HUES48 (cell line): ENCODE results near the gene CALML4.
"Not testable (repeated sequence)": the region's sequence is repeated elsewhere in the genome, so short reads cannot be mapped to it uniquely, and the experiment has no call there.

Experiments
- H3K27ac ChIP-seq: one replicate; pipeline ENCODE4 v1.7.0; 2013; ENCODE audit warnings: low read depth, low read length, inconsistent platforms
- H3K27me3 ChIP-seq: 2 replicates; pipeline ENCODE4 v1.6.1; 2013; ENCODE audit warnings: mild to moderate bottlenecking, low read length; ENCODE audit not compliant: control insufficient read depth, insufficient read depth
- H3K36me3 ChIP-seq: 2 replicates; pipeline ENCODE4 v1.6.1; 2013; ENCODE audit warnings: low read length; ENCODE audit not compliant: control insufficient read depth, insufficient read depth
- H3K4me1 ChIP-seq: 2 replicates; pipeline ENCODE4 v1.6.1; 2013; ENCODE audit warnings: mild to moderate bottlenecking, low read length; ENCODE audit not compliant: control insufficient read depth, insufficient read depth
- H3K4me3 ChIP-seq: 2 replicates; pipeline ENCODE4 v1.5.1; 2013; ENCODE audit warnings: mild to moderate bottlenecking, low read depth, low read length
- H3K9ac ChIP-seq: 2 replicates; pipeline ENCODE4 v1.6.1; 2013; ENCODE audit warnings: mild to moderate bottlenecking, low read depth, low read length, moderate library complexity
- H3K9me3 ChIP-seq: 2 replicates; pipeline ENCODE4 v1.6.1; 2013; ENCODE audit warnings: low read length; ENCODE audit not compliant: control insufficient read depth, insufficient read depth

Gene CALML4

DNA sequence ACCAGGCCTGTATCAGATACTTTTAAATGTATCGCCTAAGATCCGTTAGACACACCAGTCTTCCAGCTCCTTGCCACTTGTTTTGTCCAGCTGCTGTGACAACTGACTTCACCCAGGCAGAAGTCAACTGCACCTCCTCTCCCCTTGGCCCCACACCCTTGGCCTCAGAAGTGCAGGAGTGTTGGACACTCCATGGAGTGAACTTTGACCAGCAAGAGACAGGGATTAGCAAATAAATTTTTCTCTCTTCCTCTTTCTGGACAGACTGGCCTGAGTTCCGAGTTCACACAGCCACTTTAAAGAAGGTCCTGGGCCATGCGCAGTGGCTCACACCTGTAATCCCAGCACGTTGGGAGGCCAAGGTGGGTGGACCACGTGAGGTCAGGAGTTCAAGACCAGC, 27.3 kb upstream of the CALML4 start:
- Histone ChIP-seq H3K4me1 (peaks cover 11% of the 10 kb centered on the region), H3K27me3 (peaks cover 10% of the 10 kb centered on the region), H3K9me3 (no peaks in the 10 kb centered on the region), H3K9ac (no peak overlapping the region), H3K36me3 (no peaks in the 10 kb centered on the region), H3K27ac (no peak overlapping the region), H3K4me3 (no peak overlapping the region)

DNA sequence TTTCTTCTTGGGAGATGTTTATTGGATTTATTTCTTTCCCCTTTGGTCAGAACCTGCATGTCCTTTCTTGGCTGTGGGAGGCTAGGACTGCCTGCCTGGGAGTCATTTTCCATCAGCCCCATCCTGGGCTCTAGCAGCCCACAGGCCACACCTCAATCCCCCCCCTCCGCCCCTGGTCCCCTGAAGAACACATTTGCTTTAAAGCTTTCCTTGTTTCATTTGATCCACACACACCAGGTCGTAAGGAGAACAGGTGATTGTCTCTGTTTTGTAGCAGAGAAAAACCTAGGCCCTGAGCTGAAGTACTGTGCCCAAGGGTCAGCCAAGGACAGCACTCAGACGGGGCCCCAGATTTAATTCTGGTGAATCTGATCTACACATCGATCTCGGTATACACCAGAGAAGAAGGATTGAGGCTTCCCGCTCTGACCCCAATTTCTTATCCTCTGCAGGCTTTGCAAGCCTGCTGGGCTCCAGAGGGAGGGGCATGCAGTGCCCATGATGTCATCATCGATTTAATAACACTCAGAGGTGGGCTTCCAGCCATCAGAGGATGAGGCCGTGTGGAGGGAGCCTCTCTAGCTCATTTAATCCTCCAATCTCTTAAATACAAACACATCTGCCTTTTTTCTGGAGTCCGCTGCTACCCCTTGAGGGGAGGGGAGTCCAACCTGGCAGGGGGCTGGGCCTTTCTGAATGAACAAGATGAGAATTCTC, 26.1 kb upstream of the CALML4 start:
- H3K9me3 ChIP-seq, result no peaks in the 10 kb centered on the region
- H3K4me3 ChIP-seq, result no peak overlapping the region
- H3K27me3 ChIP-seq, result peaks cover 10% of the 10 kb centered on the region
- no peak overlapping the region for H3K9ac ChIP-seq
- no peak overlapping the region for H3K27ac ChIP-seq
- peaks cover 11% of the 10 kb centered on the region for H3K4me1 ChIP-seq
- no peaks in the 10 kb centered on the region for H3K36me3 ChIP-seq

- no peak overlapping the region for H3K27ac ChIP-seq
- peaks cover 10% of the 10 kb centered on the region for H3K27me3 ChIP-seq
- H3K36me3 ChIP-seq, result no peaks in the 10 kb centered on the region
- H3K9ac ChIP-seq, result peak overlapping the region; percentile 39
- peaks cover 11% of the 10 kb centered on the region for H3K4me1 ChIP-seq
- H3K9me3 ChIP-seq, result no peaks in the 10 kb centered on the region
- H3K4me3 ChIP-seq, result peak overlapping the region; percentile 87
Measured at GRCh38 chr15:68230157-68231100, 25.3 kb upstream of the CALML4 start.

- Histone ChIP-seq H3K4me3 (peak within 1 kb of the TSS; percentile 87), H3K36me3 (no peaks in the 10 kb centered on the region), H3K4me1 (peaks cover 11% of the 10 kb centered on the region), H3K9me3 (no peaks in the 10 kb centered on the region), H3K9ac (peak within 1 kb of the TSS; percentile 96), H3K27me3 (peaks cover 10% of the 10 kb centered on the region), H3K27ac (peak within 1 kb of the TSS; percentile 94)
Measured at GRCh38 chr15:68229386-68230156, 24.4 kb upstream of the CALML4 start, which contains the start of gene CLN6. TSS of gene CLN6 (minus strand) at chr15:68229728. CDS start at chr15:68229584, 144 bp downstream.

DNA sequence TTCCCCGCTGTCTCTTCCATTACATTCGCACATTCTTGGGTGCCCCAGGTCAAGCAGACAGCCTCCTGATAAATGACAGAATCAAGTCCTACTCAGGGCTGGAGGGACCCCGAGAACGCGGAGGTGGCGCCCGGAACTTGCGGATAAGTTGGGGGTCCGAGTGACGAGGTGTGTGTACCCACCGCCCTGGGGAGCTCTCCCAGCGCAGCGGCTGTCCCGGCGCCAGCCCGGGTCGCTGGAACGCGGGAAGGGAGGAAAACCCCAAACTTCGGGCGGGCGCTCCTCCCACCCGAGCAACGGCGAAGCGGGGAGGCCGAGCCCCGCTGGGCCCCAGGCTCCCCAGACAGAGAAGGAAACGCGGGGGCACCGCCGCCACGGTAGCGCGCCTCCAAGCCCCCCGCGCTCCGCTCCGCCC, 23.8 kb upstream of the CALML4 start:
- peaks cover 11% of the 10 kb centered on the region for H3K4me1 ChIP-seq
- H3K36me3 ChIP-seq, result no peaks in the 10 kb centered on the region
- H3K9ac ChIP-seq, result peak overlapping the region; percentile 96
- peak overlapping the region; percentile 87 for H3K4me3 ChIP-seq
- peaks cover 10% of the 10 kb centered on the region for H3K27me3 ChIP-seq
- H3K9me3 ChIP-seq, result no peaks in the 10 kb centered on the region
- H3K27ac ChIP-seq, result peak overlapping the region; percentile 94

DNA sequence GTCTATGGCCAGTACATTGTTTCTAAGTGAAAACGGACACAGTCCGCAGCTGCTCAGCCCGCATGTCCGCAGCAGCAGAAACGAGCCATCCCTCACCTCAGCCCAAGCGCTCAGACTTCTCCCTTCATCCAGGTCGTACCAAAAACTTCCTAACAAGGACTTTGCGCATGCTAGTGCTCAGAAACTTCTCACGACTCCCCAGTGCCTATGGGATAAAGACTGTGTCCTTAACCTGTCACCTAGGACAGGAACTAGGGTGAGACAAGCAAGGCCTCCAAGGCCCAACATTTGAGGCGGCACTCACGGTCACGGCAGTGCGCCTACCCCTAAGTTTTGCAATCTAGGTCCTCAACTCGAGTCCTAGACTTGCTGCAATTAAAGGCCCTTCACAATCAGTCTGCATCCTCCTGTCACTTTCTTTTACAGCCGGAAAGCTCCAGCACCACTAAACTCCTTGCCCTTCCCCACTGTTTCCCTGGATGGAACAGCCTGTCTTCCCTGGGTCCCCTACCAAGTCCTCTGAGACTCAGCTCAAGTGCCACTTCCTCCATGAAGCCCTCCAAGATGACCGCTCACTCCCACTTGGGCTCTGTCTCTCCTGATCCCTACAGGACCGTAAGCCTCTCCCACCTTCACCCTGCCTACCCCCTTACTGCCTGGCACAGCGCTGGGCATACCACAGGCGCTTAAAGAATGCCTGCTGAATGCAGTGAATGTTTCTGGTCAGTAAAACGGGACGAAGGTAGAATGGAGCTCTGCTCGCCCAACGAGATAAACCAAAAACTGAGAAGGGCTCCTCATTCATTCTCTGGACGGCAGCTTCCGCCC, 23.2 kb upstream of the CALML4 start:
- H3K9ac ChIP-seq, result peak overlapping the region; percentile 96
- H3K4me3 ChIP-seq, result peak overlapping the region; percentile 87
- H3K27ac ChIP-seq, result peak overlapping the region; percentile 94
- no peaks in the 10 kb centered on the region; the same call in 1 of the 2 replicates for H3K36me3 ChIP-seq
- H3K27me3 ChIP-seq, result peaks cover 10% of the 10 kb centered on the region
- peaks cover 11% of the 10 kb centered on the region for H3K4me1 ChIP-seq
- peaks cover 2% of the 10 kb centered on the region; the same call in 1 of the 2 replicates for H3K9me3 ChIP-seq

GRCh38 chr15:68227643-68228142, 22.6 kb upstream of the CALML4 start:
- Histone ChIP-seq H3K27ac (no peak overlapping the region), H3K36me3 (no peaks in the 10 kb centered on the region; the same call in 1 of the 2 replicates), H3K9ac (no peak overlapping the region), H3K27me3 (peaks cover 10% of the 10 kb centered on the region), H3K4me3 (peak overlapping the region; percentile 87; the same call in 1 of the 2 replicates), H3K4me1 (peaks cover 11% of the 10 kb centered on the region), H3K9me3 (peaks cover 4% of the 10 kb centered on the region; the same call in 1 of the 2 replicates)

DNA sequence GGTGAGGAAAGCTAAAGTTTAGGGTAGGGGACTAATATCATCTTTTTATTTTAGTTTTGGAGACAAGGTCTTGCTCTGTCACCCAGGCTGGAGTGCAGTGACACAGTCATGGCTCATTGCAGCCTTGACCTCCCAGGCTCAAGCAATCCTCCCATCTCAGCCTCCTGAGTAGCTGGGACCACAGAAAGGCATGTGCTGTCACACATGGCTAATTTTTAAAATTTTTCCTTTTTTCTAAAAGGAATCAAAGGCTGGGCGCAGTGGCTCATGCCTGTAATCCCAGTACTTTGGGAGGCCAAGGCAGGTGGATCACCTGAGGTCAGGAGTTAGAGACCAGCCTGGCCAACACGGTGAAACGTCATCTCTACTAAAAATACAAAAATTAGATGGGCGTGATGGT, 20.3 kb upstream of the CALML4 start:
- H3K27ac ChIP-seq, H3K9ac ChIP-seq, H3K36me3 ChIP-seq, H3K9me3 ChIP-seq, H3K27me3 ChIP-seq, H3K4me3 ChIP-seq: not testable (repeated sequence)
- peaks cover 11% of the 10 kb centered on the region for H3K4me1 ChIP-seq

DNA sequence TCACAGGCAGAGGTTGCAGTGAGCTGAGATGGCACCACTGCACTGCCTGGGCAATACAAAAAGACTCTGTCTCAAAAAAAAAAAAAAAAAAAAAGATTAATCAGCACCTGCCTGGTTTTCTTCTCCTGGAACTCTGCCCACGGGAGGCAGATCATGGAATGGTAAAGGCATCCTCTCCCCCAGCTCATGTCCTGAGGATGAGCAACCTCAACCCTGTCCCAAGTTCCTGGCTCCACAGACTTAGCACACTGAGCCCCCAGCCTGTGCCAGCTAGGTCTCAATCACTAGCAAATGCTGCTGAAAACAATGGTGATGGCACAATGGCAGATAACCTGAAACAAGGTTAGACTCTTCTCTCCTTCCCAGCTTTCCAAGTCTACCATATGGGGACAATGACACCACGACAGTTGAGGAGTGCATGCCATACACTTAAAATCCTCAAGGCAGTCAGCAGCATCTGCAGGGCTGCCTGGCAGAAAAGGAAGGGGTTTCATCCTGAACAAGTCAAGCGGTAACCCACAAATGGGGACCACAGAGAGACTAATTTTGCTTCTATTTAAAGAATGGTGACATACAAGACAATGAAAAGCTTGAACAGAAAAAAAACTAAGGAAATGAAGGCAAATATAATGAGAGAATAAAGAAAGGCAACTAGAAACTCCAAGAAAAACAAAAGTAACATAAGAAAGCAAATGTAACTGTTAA, 19.6 kb upstream of the CALML4 start:
- peaks cover 4% of the 10 kb centered on the region; the same call in 1 of the 2 replicates for H3K9me3 ChIP-seq
- H3K9ac ChIP-seq, result no peak overlapping the region
- H3K4me3 ChIP-seq, result no peak overlapping the region
- H3K36me3 ChIP-seq, result no peaks in the 10 kb centered on the region; the same call in 1 of the 2 replicates
- no peak overlapping the region for H3K27ac ChIP-seq
- H3K27me3 ChIP-seq, result no peaks in the 10 kb centered on the region
- peaks cover 5% of the 10 kb centered on the region; the same call in 1 of the 2 replicates for H3K4me1 ChIP-seq
